Stimulated activated CD8-positive, alpha-beta memory T cell treated with anti-CD3 and anti-CD28 coated beads, Interleukin-12 subunit alpha, Interleukin-12 subunit beta, amount 100 ng/mL, for 24 hours (primary cell): ENCODE measurements around the gene UVRAG.

ENCODE experiments used
- DNase-seq: peaks from one replicate; pipeline ENCODE4 v3.0.0-alpha.2; 2020; ENCODE audit errors: extremely low read depth

The UVRAG gene

DNA sequence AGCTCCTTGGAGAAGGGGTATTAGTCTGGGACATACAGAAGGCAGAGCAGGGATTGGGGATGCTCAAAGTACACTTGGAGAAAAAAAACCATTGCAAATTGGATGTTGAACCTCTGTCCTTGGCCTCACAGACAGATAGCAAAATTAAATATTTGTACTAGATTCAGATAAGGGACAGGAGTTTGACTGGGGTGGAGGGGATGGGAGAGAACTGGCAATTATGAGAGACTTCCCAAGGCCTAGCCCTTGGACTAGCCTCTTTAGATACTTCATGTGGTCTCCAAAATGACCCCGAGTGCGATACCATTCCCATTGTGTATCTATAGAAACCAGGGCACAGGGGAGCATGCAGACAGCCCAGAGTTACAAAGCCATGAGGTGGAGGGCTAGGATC lies 30.9 kb upstream of the UVRAG start:
- DNase-seq, result no peak

DNA sequence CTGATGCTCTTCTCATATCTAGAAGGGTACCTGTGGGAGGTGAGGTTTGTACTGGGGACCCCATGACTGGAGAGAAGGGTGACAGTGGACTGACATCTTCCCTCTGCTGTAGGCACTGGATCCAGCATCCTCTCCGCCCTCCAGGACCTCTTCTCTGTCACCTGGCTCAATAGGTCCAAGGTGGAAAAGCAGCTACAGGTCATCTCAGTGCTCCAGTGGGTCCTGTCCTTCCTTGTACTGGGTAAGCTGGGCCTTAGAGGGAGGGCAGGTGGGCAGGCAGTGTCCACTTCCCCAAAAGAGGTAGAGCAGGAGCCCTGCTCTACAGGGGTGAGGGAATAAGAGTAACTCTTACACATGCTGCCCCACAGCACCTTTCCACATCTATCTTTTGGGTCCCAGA lies 30.5 kb upstream of the UVRAG start:
- no peak for DNase-seq

DNA sequence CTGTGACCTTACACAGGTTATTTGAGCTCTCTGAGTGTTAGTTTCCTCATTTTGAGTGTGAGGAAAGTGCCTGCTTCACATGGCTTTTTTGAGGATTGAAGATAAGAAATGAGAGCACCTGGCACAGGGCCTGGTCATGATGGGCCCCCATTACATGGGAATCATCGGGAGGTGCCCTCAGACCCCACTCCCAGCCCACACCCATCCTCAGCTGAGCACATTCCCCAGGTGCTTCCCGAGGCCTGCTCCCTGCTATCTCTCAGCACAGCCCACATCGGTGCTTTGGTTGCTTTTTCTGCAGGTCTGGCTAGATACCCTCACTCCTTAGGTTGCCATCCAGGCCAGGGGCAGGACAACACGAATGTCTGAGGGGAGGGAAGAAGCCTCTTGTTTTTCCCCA lies 29.8 kb upstream of the UVRAG start:
- no peak for DNase-seq

- no peak for DNase-seq
Measured at GRCh38 chr11:75786101-75786736, 28.8 kb upstream of the UVRAG start.

- DNase-seq, result no peak
Measured at GRCh38 chr11:75789521-75789920, 25.5 kb upstream of the UVRAG start.

- DNase-seq, result no peak
Measured at GRCh38 chr11:75790986-75791385, 24.0 kb upstream of the UVRAG start.

DNA sequence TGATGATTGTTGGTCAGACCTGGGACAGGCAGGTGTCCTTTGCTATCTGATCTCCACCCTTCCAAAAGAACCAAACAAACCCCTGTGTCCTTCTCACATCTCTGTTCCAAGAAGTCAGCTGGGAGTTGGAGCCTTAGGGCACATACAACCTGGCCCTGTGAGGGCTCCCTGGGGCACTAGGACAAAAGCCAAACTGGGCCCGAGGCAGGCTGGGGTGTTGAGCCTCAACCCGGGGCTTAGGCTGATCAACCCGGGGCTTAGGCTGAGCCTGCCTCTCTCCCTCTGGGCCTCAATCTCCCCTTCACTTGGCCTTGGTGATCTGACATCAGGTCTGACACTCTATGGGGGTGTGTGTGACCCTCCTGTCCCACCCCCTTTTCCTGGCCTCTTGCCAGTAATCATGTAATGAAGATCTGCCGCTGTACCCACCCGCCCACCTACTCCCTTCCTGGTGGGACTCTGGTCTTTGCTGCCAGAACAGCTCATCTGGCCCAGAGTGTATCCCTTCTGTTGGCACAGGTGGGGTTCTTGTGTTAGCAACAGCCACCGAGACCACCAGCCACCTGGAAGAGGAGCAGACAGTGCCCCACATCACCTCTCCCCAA lies 22.8 kb upstream of the UVRAG start:
- DNase-seq, result no peak

DNA sequence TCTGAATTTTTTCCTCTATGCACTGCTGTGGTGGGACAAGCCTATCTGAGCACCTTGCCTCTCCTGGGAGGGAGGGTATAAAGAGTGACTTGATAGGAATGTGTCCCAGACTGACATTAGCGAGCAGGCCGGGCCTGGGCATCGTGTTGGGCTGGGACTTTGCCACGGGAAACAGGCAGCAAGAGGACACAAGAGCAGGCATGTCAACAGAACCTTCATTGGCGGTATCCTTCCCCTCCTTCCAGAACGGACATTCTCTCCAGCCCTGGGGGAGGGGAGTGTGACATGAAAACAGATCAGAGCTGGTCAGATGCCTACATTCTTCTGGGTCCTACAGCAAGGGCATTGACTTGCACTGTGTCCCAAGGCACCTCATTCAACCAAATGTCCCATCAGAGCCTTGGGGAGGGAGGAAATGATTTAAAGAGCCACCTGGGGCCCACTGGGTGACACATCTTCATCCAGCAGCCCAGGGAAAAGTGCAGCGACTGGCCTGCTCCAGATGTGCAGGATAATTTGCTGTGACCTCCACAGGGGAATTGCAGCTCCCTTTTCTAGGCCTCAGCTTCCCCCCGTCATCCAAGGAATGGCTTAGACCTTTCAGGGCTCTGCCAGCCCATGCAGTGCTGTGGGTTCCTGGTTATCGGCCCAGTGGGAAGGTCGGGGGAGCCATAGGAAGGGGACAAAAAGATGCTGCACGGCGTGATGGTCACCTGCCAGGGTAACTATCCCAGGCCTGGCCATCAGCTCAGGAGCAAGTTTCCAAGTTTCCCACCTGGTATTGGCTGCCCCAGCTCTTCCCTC lies 21.8 kb upstream of the UVRAG start:
- DNase-seq, result no peak

GRCh38 chr11:75793966-75794365 lies 21.0 kb upstream of the UVRAG start:
- DNase-seq, result no peak

GRCh38 chr11:75795276-75796090 lies 19.5 kb upstream of the UVRAG start:
- no peak for DNase-seq

GRCh38 chr11:75796091-75796435 lies 18.9 kb upstream of the UVRAG start:
- no peak for DNase-seq

- no peak for DNase-seq
Measured at GRCh38 chr11:75797116-75797515, 17.9 kb upstream of the UVRAG start.

GRCh38 chr11:75797792-75798191 lies 17.2 kb upstream of the UVRAG start:
- DNase-seq, result no peak

DNA sequence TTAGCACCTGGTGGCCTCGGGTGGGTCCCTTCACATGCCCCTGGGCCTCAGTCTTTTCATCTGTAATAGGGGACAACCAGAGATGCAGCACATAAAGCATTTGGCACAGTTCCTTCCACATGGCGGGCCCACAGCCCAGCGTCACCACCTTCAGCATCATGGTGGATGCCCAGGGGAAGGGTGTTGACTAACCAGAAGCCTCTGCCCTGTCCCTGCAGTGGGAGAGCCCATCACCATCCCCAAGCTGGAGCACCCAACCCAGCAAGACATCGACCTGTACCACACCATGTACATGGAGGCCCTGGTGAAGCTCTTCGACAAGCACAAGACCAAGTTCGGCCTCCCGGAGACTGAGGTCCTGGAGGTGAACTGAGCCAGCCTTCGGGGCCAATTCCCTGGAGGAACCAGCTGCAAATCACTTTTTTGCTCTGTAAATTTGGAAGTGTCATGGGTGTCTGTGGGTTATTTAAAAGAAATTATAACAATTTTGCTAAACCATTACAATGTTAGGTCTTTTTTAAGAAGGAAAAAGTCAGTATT lies 14.8 kb upstream of the UVRAG start:
- DNase-seq, result no peak

DNA sequence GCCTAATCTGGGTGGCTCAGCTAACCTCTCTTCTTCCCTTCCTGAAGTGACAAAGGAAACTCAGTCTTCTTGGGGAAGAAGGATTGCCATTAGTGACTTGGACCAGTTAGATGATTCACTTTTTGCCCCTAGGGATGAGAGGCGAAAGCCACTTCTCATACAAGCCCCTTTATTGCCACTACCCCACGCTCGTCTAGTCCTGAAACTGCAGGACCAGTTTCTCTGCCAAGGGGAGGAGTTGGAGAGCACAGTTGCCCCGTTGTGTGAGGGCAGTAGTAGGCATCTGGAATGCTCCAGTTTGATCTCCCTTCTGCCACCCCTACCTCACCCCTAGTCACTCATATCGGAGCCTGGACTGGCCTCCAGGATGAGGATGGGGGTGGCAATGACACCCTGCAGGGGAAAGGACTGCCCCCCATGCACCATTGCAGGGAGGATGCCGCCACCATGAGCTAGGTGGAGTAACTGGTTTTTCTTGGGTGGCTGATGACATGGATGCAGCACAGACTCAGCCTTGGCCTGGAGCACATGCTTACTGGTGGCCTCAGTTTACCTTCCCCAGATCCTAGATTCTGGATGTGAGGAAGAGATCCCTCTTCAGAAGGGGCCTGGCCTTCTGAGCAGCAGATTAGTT lies 14.2 kb upstream of the UVRAG start:
- no peak for DNase-seq

- DNase-seq, result no peak
Measured at GRCh38 chr11:75801362-75802020, 13.5 kb upstream of the UVRAG start.

GRCh38 chr11:75802021-75802912 lies 12.7 kb upstream of the UVRAG start:
- DNase-seq, result no peak

GRCh38 chr11:75802913-75803820 lies 11.8 kb upstream of the UVRAG start:
- DNase-seq, result peak; percentile 39

DNA sequence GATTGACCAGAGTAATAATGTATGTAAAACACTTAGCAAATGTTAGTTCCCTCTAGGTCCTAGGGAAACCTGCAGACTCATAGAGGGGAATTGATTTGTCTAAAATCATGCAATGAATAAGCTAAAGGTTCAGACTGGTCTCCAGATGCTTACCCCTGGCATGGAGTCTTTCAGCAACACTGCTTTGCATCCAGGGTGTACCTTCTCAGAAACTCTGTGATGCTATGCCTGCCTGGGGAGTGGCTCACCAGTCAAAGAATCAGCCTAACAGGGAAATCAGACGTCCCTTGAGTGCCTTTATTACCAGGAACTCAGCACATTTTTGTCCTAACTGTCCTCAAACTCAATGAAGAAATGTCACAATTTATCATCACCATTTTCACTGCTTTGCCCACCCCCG lies 5.9 kb upstream of the UVRAG start:
- DNase-seq, result no peak
